CD4-positive, alpha-beta T cell treated with Interleukin-4 for 1 hour (primary cell): ENCODE results near the gene RIN1.
"Not testable (repeated sequence)": the region's sequence is repeated elsewhere in the genome, so short reads cannot be mapped to it uniquely, and the experiment has no call there.

ENCODE experiments used
- DNase-seq, 2 donors: peaks; one replicate each; pipeline ENCODE4 v3.0.0-alpha.2; 2020 to 2022

The RIN1 gene, protein sequence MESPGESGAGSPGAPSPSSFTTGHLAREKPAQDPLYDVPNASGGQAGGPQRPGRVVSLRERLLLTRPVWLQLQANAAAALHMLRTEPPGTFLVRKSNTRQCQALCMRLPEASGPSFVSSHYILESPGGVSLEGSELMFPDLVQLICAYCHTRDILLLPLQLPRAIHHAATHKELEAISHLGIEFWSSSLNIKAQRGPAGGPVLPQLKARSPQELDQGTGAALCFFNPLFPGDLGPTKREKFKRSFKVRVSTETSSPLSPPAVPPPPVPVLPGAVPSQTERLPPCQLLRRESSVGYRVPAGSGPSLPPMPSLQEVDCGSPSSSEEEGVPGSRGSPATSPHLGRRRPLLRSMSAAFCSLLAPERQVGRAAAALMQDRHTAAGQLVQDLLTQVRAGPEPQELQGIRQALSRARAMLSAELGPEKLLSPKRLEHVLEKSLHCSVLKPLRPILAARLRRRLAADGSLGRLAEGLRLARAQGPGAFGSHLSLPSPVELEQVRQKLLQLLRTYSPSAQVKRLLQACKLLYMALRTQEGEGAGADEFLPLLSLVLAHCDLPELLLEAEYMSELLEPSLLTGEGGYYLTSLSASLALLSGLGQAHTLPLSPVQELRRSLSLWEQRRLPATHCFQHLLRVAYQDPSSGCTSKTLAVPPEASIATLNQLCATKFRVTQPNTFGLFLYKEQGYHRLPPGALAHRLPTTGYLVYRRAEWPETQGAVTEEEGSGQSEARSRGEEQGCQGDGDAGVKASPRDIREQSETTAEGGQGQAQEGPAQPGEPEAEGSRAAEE

DNA sequence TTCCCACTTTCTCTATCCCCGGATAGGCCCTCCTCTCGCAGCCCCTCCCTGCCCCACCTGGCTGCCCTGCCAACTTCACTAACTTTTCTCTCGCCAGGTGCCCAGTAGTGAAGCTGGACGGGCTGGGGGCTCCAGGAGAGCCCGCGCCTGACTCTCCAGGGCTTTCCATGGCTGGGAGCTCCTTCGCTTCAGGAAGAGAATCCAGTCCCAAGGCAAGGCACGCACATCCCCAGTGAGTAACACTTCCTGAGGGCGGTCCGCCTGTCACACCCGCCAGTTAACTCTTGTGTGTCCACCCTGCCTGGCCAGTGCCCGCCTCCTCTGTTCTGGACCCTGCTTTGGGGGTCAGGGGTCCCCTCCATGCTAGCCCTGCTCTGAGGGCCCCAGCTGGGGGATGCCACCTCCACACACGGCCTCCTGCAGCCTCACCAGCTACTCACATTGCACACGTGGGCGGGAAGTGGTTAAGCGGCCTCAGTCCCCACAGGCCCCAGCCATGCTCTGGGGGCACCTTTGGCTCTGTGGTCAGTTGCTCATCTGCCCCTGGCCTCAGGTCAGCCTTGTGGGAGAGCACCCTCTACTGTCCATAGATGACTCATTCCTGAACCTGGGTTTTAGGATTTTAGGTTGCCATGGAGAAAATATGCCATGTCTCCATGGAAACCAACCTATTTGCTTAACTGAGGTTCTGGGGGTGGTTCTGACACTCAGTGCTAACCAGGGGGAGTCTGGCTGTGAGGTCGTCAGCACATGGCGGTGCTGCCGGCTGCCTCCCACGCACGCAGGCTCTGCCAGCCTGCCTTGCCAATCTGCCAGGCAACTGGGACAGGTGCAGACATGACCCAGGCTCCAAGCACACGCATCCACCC lies at the start of gene RIN1:
Gene RIN1 (minus strand): TSS at position 201 of the 869 bp plus-strand sequence. CDS start 32 bp downstream, at position 169.
- peak; percentile 55 to 64 for DNase-seq

DNA sequence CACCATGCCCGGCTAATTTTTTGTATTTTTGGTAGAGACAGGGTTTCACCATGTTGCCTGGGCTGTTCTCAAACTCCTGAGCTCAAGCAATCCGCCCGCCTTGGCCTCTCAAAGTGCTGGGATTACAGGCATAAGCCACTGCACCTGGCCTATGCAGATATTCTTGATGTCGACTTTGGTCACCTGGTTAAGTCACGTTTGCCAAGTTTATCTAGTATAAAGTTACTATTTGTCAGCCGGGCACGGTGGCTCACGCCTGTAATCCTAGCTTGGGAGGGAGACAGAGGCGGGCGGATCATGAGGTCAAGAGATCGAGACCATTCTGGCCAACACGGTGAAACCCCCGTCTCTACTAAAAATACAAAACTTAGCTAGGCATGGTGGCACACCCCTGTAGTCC lies 48.1 kb upstream of the RIN1 start:
- DNase-seq = not testable (repeated sequence)

DNA sequence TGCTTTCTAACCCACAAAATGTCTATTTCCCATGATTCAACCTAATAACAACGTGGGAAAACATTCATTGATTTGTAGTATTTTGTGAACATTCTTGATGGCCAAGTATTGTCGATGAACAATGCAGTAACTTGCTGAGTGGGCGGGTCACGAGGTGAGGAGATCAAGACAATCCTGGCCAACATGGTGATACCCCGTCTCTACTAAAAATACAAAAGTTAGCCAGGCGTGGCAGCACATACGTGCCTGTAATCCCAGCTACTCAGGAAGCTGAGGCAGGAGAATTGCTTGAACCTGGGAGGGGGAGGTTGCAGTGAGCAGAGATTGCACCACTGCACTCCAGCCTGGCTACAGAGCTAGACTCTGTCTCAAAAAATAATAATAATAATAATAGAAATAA lies 44.0 kb upstream of the RIN1 start:
- not testable (repeated sequence) for DNase-seq

DNA sequence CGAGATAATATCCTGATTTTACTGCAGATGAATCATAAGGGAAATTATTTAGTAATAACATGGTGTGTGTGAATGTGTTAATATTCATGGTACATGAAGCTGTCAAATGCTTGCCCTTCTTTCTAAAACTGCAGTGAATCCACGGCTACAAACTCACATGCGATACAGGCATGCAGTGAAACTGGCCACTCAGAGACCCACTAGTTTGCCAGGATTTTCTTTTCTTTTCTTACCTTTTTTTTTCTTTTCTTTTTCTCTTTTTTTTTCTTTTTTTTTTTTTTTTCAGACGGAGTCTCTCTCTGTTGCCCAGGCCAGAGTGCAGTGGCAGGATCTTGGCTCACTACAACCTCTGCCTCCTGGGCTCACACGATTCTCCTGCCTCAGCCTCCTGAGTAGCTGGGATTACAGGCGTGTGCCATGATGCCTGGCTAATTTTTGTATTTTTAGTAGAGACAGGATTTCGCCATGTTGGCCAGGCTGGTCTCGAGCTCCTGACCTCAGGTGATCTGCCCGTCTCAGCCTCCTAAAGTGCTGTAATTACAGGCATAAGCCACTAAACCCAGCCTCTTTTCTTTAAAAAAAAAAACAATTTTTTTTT lies 37.6 kb upstream of the RIN1 start:
- DNase-seq = not testable (repeated sequence)

DNA sequence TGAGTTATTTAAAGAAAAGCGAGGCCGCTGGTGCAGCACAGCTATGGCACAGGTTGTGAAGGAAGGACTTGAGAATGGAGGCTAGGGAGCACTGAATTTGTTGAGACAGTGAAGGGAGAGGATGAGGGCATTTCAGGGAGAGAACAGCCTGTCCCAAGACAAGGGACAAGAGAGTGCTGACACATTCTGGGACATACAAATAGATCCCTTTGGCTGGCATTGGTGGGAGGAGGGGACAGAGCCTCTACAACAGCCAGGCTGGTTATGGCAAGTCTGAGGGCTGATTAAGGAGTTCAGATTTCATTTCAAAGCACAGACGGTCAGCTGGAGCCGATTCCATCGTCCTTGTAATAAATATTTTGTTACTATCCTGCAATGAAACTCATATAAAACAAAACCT lies 37.0 kb upstream of the RIN1 start:
- DNase-seq = no peak

DNA sequence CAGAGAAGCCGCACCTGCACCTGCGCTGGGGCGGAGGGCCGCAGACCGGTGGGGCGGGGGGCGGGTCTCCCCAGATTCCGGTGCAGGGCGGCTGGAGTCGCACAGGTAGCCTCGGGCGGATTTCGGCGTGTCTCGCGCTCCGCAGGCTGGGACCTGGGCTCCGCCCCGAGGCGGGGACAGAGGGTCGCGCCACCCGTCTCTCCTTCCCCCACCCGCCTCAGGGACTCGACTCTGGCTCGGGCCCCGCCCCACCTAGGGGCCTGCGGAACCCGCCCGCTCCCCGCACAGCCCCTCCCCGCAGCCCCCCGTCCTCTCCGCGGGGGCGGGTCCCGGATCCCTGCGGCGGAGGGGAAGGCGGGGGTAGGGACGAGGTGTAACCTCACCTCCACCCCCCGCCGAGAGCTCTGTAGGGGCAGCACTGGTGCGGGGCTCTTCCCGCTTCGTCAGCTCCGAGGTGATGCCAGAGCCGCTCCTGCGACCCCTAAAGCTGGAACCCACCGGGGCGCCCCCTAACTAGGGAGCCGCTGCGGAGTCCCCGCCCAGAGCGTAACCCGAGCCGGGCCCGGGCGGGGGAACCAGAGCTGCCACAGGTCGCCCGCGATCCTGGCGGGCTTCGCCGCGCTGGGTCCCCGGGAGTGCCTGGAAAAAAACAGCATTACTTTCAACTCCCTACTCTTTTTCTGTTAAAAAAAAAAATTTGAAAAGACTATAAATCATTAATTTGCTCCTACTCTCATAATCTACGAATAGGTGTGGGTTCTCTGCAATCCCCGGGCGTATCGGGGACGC lies 35.6 kb upstream of the RIN1 start, which contains the start of gene SLC29A2:
Gene SLC29A2 (minus strand): TSS at position 134 of the 789 bp plus-strand sequence. CDS start 169 bp downstream, outside the sequence.
- peak; percentile 82 to 83 for DNase-seq

DNA sequence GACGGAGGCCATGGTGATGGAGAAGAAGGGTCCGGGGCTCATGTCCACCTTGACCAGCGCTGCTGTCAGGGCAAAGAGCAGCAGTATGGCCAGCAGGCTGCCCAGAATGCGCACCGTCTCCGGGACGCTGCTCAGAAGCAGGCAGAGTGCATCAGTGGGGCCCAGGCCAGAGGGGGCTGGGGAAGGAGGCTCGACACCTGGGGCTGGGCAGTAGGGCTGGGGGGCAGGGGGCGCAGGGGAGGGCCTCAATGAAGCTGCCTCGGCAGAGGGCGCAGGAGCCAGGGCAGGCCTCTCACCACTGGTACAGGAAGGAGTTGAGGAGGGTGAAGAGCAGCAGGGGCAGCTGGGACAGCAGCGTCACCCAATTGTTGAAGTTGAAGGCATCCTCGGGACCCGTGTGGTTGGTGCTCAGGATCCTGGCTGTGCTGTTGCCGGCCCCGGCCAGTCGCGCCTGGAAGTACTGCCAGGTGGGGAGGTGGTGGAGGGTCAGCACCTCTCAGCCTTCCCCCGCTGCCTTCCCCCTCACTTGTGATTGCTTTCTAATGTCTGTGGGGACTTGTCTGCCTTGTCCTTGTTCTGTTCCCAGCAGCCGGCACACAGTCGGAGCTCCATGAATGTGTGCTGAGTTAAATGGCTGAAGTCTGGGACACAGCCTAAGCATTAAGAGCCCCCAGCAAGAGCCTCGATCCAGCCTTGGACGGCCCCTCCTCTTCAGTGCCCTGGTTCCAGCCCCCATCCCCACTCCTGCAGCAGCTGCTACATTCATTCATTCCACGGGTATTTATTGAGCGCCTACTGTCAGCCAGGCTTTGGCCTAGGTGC lies 33.0 kb upstream of the RIN1 start:
- DNase-seq = no peak

DNA sequence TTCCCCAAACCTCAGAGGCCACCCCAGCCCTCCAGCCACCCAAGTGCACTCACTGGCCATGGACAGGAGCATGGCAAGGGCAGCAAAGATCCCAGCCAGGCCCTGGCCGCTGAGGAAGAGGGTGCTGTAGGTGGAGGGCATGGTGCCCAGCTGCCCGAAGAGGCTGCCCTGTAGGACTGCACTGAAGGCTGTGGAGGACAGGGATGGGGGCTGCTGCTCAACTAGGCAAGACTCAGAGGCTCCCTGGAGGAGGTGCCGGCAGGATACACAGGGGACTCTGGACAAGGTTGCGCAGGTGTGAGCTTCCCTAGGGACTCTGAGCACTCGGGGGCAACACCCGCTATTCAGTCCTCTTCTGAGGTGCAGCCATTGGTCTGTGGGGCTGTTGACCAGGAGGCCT lies 32.2 kb upstream of the RIN1 start:
- no peak for DNase-seq

DNA sequence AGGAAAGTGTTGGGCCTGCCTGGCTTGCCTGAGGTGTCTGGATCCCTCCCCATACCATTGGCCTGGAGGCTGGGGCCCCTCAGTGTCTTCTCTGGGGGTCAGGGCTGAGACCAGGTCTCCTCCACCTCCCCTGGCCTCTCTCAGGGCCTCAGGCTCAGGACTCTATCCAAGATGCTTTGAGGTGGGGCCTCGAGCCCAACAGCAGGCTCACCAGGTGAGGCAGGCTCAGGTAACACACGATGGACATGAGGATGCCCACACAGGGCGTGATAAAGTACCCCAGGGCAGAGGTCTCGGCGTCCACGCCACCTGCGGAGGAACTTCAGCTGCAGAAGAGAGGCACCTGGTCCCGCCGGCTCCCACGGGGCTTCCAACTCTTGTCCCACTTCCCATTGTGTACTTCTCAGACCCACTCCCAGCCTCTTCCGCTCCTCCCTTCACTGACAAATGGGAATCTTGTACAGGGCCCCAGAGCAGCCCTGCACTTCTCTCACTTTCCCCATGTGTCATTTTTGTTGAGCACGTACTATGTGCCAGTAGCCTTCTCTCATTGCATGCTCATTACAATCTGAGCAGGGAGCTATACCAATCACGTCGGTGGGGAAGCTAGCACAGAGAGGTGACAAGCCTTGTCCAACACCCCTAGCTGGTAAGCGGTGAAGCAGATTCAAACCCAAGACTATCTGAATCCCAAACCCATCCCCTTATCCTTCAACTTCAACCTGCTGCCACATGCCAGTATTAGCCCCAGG lies 31.5 kb upstream of the RIN1 start:
- no peak for DNase-seq

DNA sequence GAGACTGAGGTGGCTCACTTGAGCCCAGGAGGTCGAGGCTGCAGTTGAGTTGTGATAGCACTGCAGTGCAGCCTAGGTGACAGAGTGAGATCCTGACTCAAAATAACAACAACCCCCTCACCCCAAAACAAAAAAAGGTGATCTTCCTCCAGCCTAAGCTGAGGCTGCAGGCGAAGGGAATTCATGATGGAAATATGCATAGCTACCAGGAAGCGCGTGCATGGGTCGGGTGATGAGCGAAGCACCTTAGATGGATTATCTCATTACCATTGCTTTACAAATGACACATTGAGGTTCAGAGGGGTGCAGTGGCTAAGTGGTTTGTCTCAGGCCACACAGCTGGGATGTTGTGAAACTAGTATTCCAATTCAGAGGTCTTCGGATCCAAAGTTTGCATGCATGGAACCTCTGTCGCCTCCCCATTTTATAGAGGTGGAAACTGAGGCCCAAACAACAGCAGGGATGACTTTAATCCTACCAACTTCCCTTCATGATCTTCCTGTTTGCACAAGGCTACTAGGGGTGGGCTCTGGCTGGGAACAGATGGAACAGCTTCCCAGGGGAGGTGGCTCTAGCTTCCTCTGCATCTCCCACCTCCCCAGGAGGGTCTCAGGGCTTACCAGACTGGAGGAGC lies 30.7 kb upstream of the RIN1 start:
- no peak for DNase-seq

DNA sequence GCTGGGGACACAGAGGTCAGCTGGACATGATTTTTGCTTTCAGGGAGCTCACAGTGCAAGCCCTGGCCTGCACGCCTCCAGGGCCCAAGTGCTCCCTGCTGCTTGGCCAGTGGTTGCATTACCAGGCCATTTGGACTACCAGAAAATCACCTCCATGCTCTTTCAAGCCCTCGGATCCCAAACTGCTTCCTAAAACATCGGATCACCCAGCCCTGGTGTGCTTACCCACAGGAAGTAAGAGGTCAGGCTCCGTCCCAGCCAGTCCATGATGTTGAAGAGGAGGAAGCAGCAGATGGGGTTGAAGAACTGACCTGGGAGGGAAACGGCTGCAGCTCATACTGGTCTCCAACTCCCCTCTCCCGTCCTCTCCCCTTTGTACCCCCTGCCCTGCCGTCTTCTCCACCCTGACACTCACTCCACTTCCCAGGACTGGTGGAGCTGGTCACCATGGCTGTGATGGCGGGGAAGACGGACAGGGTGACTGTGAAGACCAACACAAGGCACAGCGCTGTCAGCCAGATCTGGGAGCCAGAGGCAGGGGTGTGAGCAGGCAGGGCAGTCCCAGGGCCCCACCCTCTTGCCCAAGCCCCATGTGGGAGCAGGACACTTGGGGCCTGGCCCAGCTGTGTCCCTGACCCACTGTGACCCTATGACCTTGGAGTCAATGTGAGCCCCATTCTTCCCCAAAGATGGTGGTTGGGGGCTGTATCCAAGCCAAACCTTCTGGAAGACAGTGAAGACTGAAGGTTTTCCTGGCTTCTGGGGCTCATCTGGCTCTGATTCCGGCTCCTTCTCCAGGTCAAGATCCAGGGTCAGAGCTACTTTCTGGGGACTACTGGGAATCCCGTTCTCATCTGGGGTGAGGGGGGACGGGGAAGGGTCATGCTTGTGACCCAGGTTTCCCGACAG lies 29.7 kb upstream of the RIN1 start:
- no peak for DNase-seq

DNA sequence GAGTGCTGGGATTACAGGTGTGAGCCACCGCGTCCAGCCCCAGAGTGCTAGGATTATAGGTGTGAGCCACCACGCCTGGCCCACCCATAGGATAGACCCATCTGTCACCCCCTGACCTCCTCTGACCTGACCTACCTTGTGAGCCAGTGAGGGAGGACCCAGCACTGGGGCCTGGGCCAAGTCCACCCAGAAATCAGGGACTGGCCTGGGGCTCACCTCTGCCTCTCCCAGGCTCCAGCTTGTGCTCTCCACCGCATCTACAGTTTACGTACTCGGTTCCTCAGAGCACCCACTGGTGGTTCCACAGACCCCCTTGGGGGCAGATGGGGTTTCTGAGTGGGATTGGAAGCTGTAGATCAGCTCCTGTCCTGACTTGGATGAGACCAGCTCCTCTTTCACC lies 28.9 kb upstream of the RIN1 start:
- no peak for DNase-seq

DNA sequence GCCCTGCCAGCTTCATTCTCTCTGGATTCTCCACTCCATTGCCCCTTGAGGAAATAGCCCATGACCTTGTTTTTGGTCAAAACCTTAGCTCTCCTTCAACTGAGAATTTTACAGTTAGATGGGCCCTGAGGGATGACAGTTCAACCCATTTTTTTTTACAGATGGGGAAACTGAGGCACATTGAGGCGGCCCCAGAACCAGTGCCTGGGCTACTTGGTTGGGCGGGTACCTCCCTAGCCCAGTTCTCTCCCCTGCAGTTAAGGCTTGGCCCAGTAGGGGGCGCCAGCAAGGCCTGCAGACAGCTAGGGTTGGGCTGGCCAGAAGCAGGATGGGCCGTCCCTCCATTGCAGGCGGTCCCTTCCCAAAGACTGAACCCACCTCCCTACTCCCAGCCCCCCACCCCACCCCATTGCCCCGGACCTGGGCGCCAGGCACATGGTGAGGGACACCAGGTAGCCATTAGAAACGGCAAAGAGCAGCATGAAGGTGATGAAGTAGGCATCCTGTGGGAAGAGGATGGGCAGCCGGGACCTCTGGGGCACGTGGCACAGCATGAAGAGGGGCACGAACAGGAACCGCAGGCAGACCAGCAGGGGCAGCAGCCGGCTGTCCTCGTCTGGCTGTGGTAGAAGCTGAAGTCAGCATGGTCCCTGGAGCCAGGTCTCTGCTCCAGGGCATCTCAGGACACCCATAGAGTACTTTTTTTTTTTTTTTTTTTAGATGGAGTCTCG lies 27.7 kb upstream of the RIN1 start:
- DNase-seq = peak; percentile 58 to 61

DNA sequence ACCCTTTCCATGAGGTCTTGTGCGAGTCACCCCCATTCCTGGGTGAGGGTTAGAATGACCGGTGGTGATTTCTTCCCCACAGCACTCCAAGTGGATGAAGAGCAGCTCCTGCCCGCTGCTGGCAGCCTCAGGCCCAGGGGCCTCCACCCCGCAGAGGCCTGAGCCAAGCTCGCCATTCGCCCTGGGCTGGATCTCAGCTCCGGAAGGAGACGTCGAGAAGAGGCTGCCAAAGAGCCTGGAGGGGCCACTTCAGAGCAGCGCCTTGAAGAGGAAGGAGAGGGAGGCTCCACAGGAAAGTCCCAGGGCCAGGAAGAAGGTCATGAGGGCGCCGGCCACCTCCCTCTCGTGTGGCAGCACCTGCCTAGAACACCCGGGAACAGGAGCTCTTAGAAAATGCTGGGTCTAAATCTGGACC lies 27.0 kb upstream of the RIN1 start:
- no peak for DNase-seq

DNA sequence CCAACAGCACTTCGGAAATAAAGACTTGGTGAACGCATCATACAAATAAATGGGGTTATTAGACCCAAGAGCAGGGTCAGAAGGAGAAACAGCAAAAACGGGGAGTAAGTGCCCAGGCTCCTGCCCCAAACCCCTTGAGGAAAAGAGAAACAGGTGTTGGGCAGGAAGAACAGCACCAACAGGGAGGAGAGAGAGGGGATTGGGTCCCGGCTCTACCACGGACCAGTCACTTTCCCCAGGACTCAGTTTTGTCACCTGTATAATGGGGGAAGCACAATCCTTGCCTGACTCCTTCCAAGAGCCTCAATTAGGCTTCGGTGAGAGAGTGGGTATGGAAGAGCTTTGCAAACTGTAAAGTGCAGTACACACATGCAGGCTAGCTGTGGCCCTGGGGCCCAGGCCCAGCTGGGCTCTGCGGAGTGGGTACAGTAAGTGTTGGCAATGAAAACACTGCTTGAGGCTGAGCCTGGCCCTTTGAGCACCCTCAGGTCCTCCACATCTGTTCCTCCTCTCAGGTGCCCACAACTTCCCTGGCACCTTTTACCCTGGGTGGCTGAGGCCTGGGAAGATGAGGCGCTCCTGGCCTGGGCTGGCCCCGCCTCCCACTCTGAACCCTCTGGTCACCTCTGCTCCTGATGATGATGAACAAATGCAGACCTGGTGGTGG lies 26.4 kb upstream of the RIN1 start:
- DNase-seq = no peak

DNA sequence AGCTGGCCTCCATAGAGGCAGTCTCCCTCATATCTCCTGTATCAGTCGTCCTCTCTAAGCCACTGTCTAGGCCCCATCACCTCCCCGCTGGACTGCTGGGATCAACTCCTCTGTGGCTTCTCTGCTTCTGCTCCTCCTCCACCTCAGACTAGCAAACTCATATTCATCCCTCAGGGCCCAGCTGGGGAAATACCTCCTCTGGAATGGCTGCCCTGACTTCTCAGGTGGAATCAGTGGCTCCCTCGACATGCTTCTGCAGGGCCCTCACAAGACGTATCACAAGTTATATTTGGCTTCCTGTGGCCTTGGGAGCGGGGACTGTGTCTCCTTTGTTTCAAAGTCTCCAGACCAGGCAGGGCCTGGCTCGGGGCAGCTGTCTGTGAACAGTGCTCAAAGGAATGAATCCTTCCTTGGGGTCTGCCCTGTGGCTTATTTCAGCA lies 25.3 kb upstream of the RIN1 start:
- DNase-seq = no peak
